Measurements from ENCODE around the gene DDX31. TPM values are rescaled to one million over a fixed set of nuclear protein-coding genes. Genes with fewer than 3 reads are reported as not detected.

The DDX31 gene
- total RNA-seq, 1 experiment from 2014 or later: 28.4 TPM

- Histone ChIP-seq H3K4ac (ENCODE audit: low read depth, low read length) (no peak overlapping the region), H3K18ac (ENCODE audit: insufficient read length, low read depth, low read length) (no peak overlapping the region), H3K79me2 (ENCODE audit: insufficient read depth, low read length) (peaks cover 4% of the 10 kb centered on the region; the same call in 1 of the 2 replicates), H3K9ac (ENCODE audit: extremely low read depth, insufficient read length, low read length) (no peak overlapping the region), H2BK5ac (ENCODE audit: insufficient read length, low read length) (peak overlapping the region; percentile 30), H4K20me1 (ENCODE audit: control insufficient read depth, insufficient read depth, insufficient read length) (no peaks in the 10 kb centered on the region), H4K5ac (ENCODE audit: insufficient read length, low read depth, low read length) (no peak overlapping the region), H3K27ac (ENCODE audit: insufficient read length, low read depth, low read length) (peak overlapping the region; percentile 13), H3T11ph (ENCODE audit: low read length) (no peak overlapping the region), H2BK20ac (ENCODE audit: low read depth, low read length, poor library complexity, severe bottlenecking) (no peak overlapping the region), H3K79me1 (ENCODE audit: insufficient read depth, low read depth, low read length, poor library complexity, severe bottlenecking) (peaks cover 6% of the 10 kb centered on the region), H3K4me1 (ENCODE audit: insufficient read depth, low read length) (peaks cover 4% of the 10 kb centered on the region; the same call in 1 of the 2 replicates), H2BK15ac (ENCODE audit: low read depth, low read length) (no peak overlapping the region), H2AK5ac (ENCODE audit: insufficient read length, low read length) (no peak overlapping the region), H2AFZ (ENCODE audit: low read length) (no peak overlapping the region), H3K14ac (ENCODE audit: insufficient read depth, low read length) (no peak overlapping the region), H2BK120ac (ENCODE audit: low read depth, low read length, poor library complexity, severe bottlenecking) (no peak overlapping the region), H3K4me2 (ENCODE audit: insufficient read depth, insufficient read length, low read length) (peak overlapping the region; percentile 46), H3K27me3 (ENCODE audit: insufficient read depth, low read length) (no peaks in the 10 kb centered on the region), H3K56ac (ENCODE audit: insufficient read length, low read depth, low read length) (no peak overlapping the region), H3K23ac (ENCODE audit: insufficient read length, low read depth, low read length) (no peak overlapping the region), H3K9me3 (ENCODE audit: control insufficient read depth, low read depth, low read length) (no peaks in the 10 kb centered on the region), H4K91ac (ENCODE audit: insufficient read length, low read depth, low read length) (no peak overlapping the region), H2BK12ac (ENCODE audit: insufficient read length, low read depth, low read length) (no peak overlapping the region), H3K23me2 (ENCODE audit: insufficient read length, low read depth, low read length, poor library complexity, severe bottlenecking) (no peaks in the 10 kb centered on the region), H4K8ac (replicated peaks; ENCODE audit: insufficient read length, low read depth, low read length) (no peak overlapping the region)
- H3K9me3 Mint-ChIP-seq: no peaks in the 10 kb centered on the region
- H3K27ac Mint-ChIP-seq: no peak overlapping the region
- H3K4me1 Mint-ChIP-seq: peaks cover 4 to 5% of the 10 kb centered on the region in 2 experiments
- TF ChIP-seq, protein P1, sequence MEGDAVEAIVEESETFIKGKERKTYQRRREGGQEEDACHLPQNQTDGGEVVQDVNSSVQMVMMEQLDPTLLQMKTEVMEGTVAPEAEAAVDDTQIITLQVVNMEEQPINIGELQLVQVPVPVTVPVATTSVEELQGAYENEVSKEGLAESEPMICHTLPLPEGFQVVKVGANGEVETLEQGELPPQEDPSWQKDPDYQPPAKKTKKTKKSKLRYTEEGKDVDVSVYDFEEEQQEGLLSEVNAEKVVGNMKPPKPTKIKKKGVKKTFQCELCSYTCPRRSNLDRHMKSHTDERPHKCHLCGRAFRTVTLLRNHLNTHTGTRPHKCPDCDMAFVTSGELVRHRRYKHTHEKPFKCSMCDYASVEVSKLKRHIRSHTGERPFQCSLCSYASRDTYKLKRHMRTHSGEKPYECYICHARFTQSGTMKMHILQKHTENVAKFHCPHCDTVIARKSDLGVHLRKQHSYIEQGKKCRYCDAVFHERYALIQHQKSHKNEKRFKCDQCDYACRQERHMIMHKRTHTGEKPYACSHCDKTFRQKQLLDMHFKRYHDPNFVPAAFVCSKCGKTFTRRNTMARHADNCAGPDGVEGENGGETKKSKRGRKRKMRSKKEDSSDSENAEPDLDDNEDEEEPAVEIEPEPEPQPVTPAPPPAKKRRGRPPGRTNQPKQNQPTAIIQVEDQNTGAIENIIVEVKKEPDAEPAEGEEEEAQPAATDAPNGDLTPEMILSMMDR (conservative IDR thresholded peaks at IDR 0.05): no peak
- no peak for DNase-seq
- no peak overlapping the region for H3K4me3 Mint-ChIP-seq
- H3K27me3 Mint-ChIP-seq (ENCODE audit: low read depth): no peaks in the 10 kb centered on the region
- H3K36me3 Mint-ChIP-seq (ENCODE audit: insufficient read depth in 1 of 3, low read depth in 3 of 3): peaks cover 15 to 37% (median 28%) of the 10 kb centered on the region in 3 experiments; a peak in 6 of 7 replicates
- no CpG with 5 or more reads among the region's 12 CpGs for WGBS (ENCODE audit: extremely low coverage, insufficient read length, low lambda C conversion rate)
These were observed 7.4 kb downstream of the DDX31 start for GRCh38 chr9:132662152-132662945.
